Stimulated activated naive B cell treated with anti-CD40 and anti-IgM and Interleukin-4, amounts not matched to agents 10 μg/mL and 1 μg/mL and 100 μg/mL, for 72 hours (primary cell): ENCODE results near the gene HCN3.
A peak's percentile ranks its signal among the peaks of the same experiment; 100 is the strongest.
"Not testable (repeated sequence)": the region's sequence is repeated elsewhere in the genome, so short reads cannot be mapped to it uniquely, and the experiment has no call there.

ENCODE experiments used
- ATAC-seq, 2 donors: fragments of 150-1000 bp; cut with Tn5 transposase; replicated peaks; 2 replicates each; pipeline ENCODE4 v1.10.0; 2021; ENCODE audit warnings: moderate library complexity in 1 of 2
- DNase-seq: peaks from one replicate; pipeline ENCODE4 v3.0.0; 2021
- H3K27ac Mint-ChIP-seq: one replicate; pipeline ENCODE4 v1.8.0; 2022; ENCODE audit warnings: mild to moderate bottlenecking, mixed read lengths
- H3K27me3 Mint-ChIP-seq, 2 donors: one replicate each; pipeline ENCODE4 v1.8.0; 2022; ENCODE audit warnings: mixed read lengths in 2 of 2
- H3K36me3 Mint-ChIP-seq, 2 donors: one replicate each; pipeline ENCODE4 v1.8.0; 2022; ENCODE audit warnings: mixed read lengths in 2 of 2, mild to moderate bottlenecking in 1 of 2
- H3K4me1 Mint-ChIP-seq, 2 donors: one replicate each; pipeline ENCODE4 v1.8.0; 2022; ENCODE audit warnings: mixed read lengths in 2 of 2, mild to moderate bottlenecking in 1 of 2
- H3K4me3 Mint-ChIP-seq, 2 donors: one replicate each; pipeline ENCODE4 v1.8.0; 2022; ENCODE audit warnings: mild to moderate bottlenecking in 2 of 2, mixed read lengths in 2 of 2, moderate library complexity in 1 of 2
- H3K9me3 Mint-ChIP-seq, 2 donors: one replicate each; pipeline ENCODE4 v1.8.0; 2022; ENCODE audit warnings: mixed read lengths in 2 of 2, mild to moderate bottlenecking in 1 of 2

Gene HCN3

GRCh38 chr1:155321639-155322503, 44.6 kb downstream of the HCN3 start:
- ATAC-seq, result no peak
- H3K4me1 Mint-ChIP-seq, result peaks cover 40 to 78% of the 10 kb centered on the region in 2 donors

GRCh38 chr1:155322571-155322952, 45.3 kb downstream of the HCN3 start:
- Mint-ChIP-seq H3K36me3 (peaks cover 39 to 44% of the 10 kb centered on the region in 2 donors), H3K27ac (no peak overlapping the region), H3K4me1 (peaks cover 40 to 73% of the 10 kb centered on the region in 2 donors), H3K27me3 (no peaks in the 10 kb centered on the region), H3K9me3 (no peaks in the 10 kb centered on the region), H3K4me3 (peak overlapping the region; percentile 72 to 89)
- DNase-seq, result peak; percentile 11
- no peak for ATAC-seq

More at GRCh38 chr1:155321639-155322503, 44.6 kb downstream of the HCN3 start:
- Mint-ChIP-seq H3K4me3 (peak overlapping the region; percentile 72 to 89), H3K27me3 (no peaks in the 10 kb centered on the region), H3K36me3 (peaks cover 38 to 44% of the 10 kb centered on the region in 2 donors), H3K27ac (peak overlapping the region; percentile 60), H3K9me3 (no peaks in the 10 kb centered on the region)
- peak; percentile 2 for DNase-seq

- H3K4me3 Mint-ChIP-seq, result peak overlapping the region; percentile 89 to 95
- no peaks in the 10 kb centered on the region for H3K27me3 Mint-ChIP-seq
- DNase-seq, result peak; percentile 83
- no peaks in the 10 kb centered on the region for H3K9me3 Mint-ChIP-seq
- H3K4me1 Mint-ChIP-seq, result peaks cover 40 to 72% of the 10 kb centered on the region in 2 donors
- H3K27ac Mint-ChIP-seq, result peak overlapping the region; percentile 56
- peak; percentile 66 to 68 for ATAC-seq
- H3K36me3 Mint-ChIP-seq, result peaks cover 40 to 42% of the 10 kb centered on the region in 2 donors
These were observed 45.9 kb downstream of the HCN3 start for GRCh38 chr1:155322953-155323728.

GRCh38 chr1:155323729-155324036, 46.4 kb downstream of the HCN3 start:
- peaks cover 40 to 67% of the 10 kb centered on the region in 2 donors for H3K4me1 Mint-ChIP-seq
- peak overlapping the region; percentile 82 for H3K27ac Mint-ChIP-seq
- peak overlapping the region; percentile 89 to 95 for H3K4me3 Mint-ChIP-seq
- peak; percentile 76 for DNase-seq
- ATAC-seq, result peak; percentile 66 to 71
- peaks cover 37 to 38% of the 10 kb centered on the region in 2 donors for H3K36me3 Mint-ChIP-seq
- H3K27me3 Mint-ChIP-seq, result no peaks in the 10 kb centered on the region
- H3K9me3 Mint-ChIP-seq, result no peaks in the 10 kb centered on the region

- H3K9me3 Mint-ChIP-seq, result no peaks in the 10 kb centered on the region
- no peaks in the 10 kb centered on the region for H3K27me3 Mint-ChIP-seq
- peaks cover 33 to 34% of the 10 kb centered on the region in 2 donors for H3K36me3 Mint-ChIP-seq
- ATAC-seq (peak; percentile 75 to 76), DNase-seq (peak; percentile 89)
- peak overlapping the region; percentile 89 to 95 for H3K4me3 Mint-ChIP-seq
- H3K27ac Mint-ChIP-seq, result peak overlapping the region; percentile 82
- peaks cover 36 to 62% of the 10 kb centered on the region in 2 donors for H3K4me1 Mint-ChIP-seq
These were observed 46.9 kb downstream of the HCN3 start for GRCh38 chr1:155324037-155324716.

- ATAC-seq (peak; percentile 1 to 4), DNase-seq (peak; percentile 31)
- H3K27me3 Mint-ChIP-seq, result no peaks in the 10 kb centered on the region
- peak overlapping the region; percentile 71 for H3K27ac Mint-ChIP-seq
- H3K36me3 Mint-ChIP-seq, result peaks cover 26 to 28% of the 10 kb centered on the region in 2 donors
- H3K4me1 Mint-ChIP-seq, result peaks cover 29 to 54% of the 10 kb centered on the region in 2 donors
- H3K9me3 Mint-ChIP-seq, result no peaks in the 10 kb centered on the region
- peak overlapping the region; percentile 89 to 95 for H3K4me3 Mint-ChIP-seq
These were observed 47.7 kb downstream of the HCN3 start for GRCh38 chr1:155324717-155325602.

GRCh38 chr1:155325603-155325893, 48.3 kb downstream of the HCN3 start:
- no peaks in the 10 kb centered on the region for H3K9me3 Mint-ChIP-seq
- H3K4me3 Mint-ChIP-seq, result peak overlapping the region; percentile 89 to 95
- H3K36me3 Mint-ChIP-seq, result peaks cover 21 to 28% of the 10 kb centered on the region in 2 donors
- ATAC-seq, result no peak
- H3K27me3 Mint-ChIP-seq, result no peaks in the 10 kb centered on the region
- DNase-seq, result no peak
- H3K4me1 Mint-ChIP-seq, result peaks cover 23 to 48% of the 10 kb centered on the region in 2 donors
- H3K27ac Mint-ChIP-seq, result no peak overlapping the region

- Mint-ChIP-seq H3K4me1 (peaks cover 21 to 43% of the 10 kb centered on the region in 2 donors), H3K27ac (peak overlapping the region; percentile 37), H3K4me3 (peak overlapping the region; percentile 89 to 95), H3K9me3 (no peaks in the 10 kb centered on the region), H3K36me3 (peaks cover 23 to 28% of the 10 kb centered on the region in 2 donors), H3K27me3 (no peaks in the 10 kb centered on the region)
- ATAC-seq (no peak), DNase-seq (no peak)
These were observed 48.8 kb downstream of the HCN3 start for GRCh38 chr1:155326020-155326526.

GRCh38 chr1:155326631-155327037, 49.4 kb downstream of the HCN3 start:
- Mint-ChIP-seq H3K27ac (peak overlapping the region; percentile 47), H3K4me3 (no peak overlapping the region), H3K36me3 (peaks cover 21 to 30% of the 10 kb centered on the region in 2 donors), H3K4me1 (peaks cover 19 to 37% of the 10 kb centered on the region in 2 donors), H3K9me3 (no peaks in the 10 kb centered on the region), H3K27me3 (no peaks in the 10 kb centered on the region)
- no peak for ATAC-seq
- DNase-seq, result no peak

- Mint-ChIP-seq H3K27me3 (no peaks in the 10 kb centered on the region), H3K4me1 (peaks cover 13 to 27% of the 10 kb centered on the region in 2 donors), H3K27ac (peak overlapping the region; percentile 37), H3K4me3 (no peak overlapping the region), H3K36me3 (peaks cover 16 to 24% of the 10 kb centered on the region in 2 donors), H3K9me3 (no peaks in the 10 kb centered on the region)
- no peak for DNase-seq
- ATAC-seq, result no peak
These were observed 50.7 kb downstream of the HCN3 start for GRCh38 chr1:155327981-155328380.

GRCh38 chr1:155328856-155329255, 51.6 kb downstream of the HCN3 start:
- not testable (repeated sequence) for H3K9me3 Mint-ChIP-seq, H3K27me3 Mint-ChIP-seq, DNase-seq, H3K27ac Mint-ChIP-seq, H3K4me3 Mint-ChIP-seq, ATAC-seq
- peaks cover 18 to 31% of the 10 kb centered on the region in 2 donors for H3K36me3 Mint-ChIP-seq
- peaks cover 13 to 27% of the 10 kb centered on the region in 2 donors for H3K4me1 Mint-ChIP-seq

GRCh38 chr1:155329980-155330598, 52.8 kb downstream of the HCN3 start:
- no peak overlapping the region for H3K4me3 Mint-ChIP-seq
- H3K27me3 Mint-ChIP-seq, result no peaks in the 10 kb centered on the region
- H3K9me3 Mint-ChIP-seq, result no peaks in the 10 kb centered on the region
- ATAC-seq (peak in 1 of 2 donors; percentile 21), DNase-seq (no peak)
- peaks cover 19 to 36% of the 10 kb centered on the region in 2 donors for H3K36me3 Mint-ChIP-seq
- no peak overlapping the region for H3K27ac Mint-ChIP-seq
- peaks cover 11 to 22% of the 10 kb centered on the region in 2 donors for H3K4me1 Mint-ChIP-seq

GRCh38 chr1:155334962-155335361, 57.7 kb downstream of the HCN3 start:
- H3K4me3 Mint-ChIP-seq, result no peak overlapping the region
- no peaks in the 10 kb centered on the region for H3K27me3 Mint-ChIP-seq
- peaks cover 0 to 3% of the 10 kb centered on the region in 2 donors for H3K4me1 Mint-ChIP-seq
- no peaks in the 10 kb centered on the region for H3K9me3 Mint-ChIP-seq
- ATAC-seq (no peak), DNase-seq (no peak)
- H3K27ac Mint-ChIP-seq, result no peak overlapping the region
- peaks cover 30 to 55% of the 10 kb centered on the region in 2 donors for H3K36me3 Mint-ChIP-seq
